ENCODE measurements around the gene JARID2.

Gene JARID2

GRCh38 chr6:15509335-15509933, 263.6 kb downstream of the JARID2 start:
- DNase-seq (ENCODE audit: low read depth), result no peak

- no peak for DNase-seq (ENCODE audit: low read depth)
Observed at GRCh38 chr6:15510121-15510520, 264.3 kb downstream of the JARID2 start.

GRCh38 chr6:15510536-15511247, 264.8 kb downstream of the JARID2 start:
- no peak for DNase-seq (ENCODE audit: low read depth)

GRCh38 chr6:15511248-15512125, 265.6 kb downstream of the JARID2 start:
- no peak for DNase-seq (ENCODE audit: low read depth)

- DNase-seq (ENCODE audit: low read depth), result no peak
Observed at GRCh38 chr6:15512126-15512525, 266.3 kb downstream of the JARID2 start.

GRCh38 chr6:15512721-15513120, 266.9 kb downstream of the JARID2 start:
- no peak for DNase-seq (ENCODE audit: low read depth)

- no peak for DNase-seq (ENCODE audit: low read depth)
Observed at GRCh38 chr6:15513131-15513771, 267.4 kb downstream of the JARID2 start.

- DNase-seq (ENCODE audit: low read depth), result no peak
Observed at GRCh38 chr6:15513801-15514711, 268.2 kb downstream of the JARID2 start.

GRCh38 chr6:15515226-15515625, 269.4 kb downstream of the JARID2 start:
- no peak for DNase-seq (ENCODE audit: low read depth)

- DNase-seq (ENCODE audit: low read depth), result no peak
Observed at GRCh38 chr6:15515660-15516375, 269.9 kb downstream of the JARID2 start.

- no peak for DNase-seq (ENCODE audit: low read depth)
Observed at GRCh38 chr6:15516378-15516777, 270.5 kb downstream of the JARID2 start.

GRCh38 chr6:15516923-15517560, 271.2 kb downstream of the JARID2 start:
- DNase-seq (ENCODE audit: low read depth), result no peak

- no peak for DNase-seq (ENCODE audit: low read depth)
Observed at GRCh38 chr6:15517600-15517999, 271.7 kb downstream of the JARID2 start.

GRCh38 chr6:15518057-15518456, 272.2 kb downstream of the JARID2 start:
- DNase-seq (ENCODE audit: low read depth), result no peak

- no peak for DNase-seq (ENCODE audit: low read depth)
Observed at GRCh38 chr6:15518878-15519277, 273.0 kb downstream of the JARID2 start.

- DNase-seq (ENCODE audit: low read depth), result no peak
Observed at GRCh38 chr6:15519681-15520080, 273.8 kb downstream of the JARID2 start.

- DNase-seq (ENCODE audit: low read depth), result no peak
Observed at GRCh38 chr6:15520626-15521203, 274.8 kb downstream of the JARID2 start.

- DNase-seq (ENCODE audit: low read depth), result no peak
Observed at GRCh38 chr6:15521582-15521981, 275.7 kb downstream of the JARID2 start.

GRCh38 chr6:15522026-15522425, 276.2 kb downstream of the JARID2 start:
- no peak for DNase-seq (ENCODE audit: low read depth)

- no peak for DNase-seq (ENCODE audit: low read depth)
Observed at GRCh38 chr6:15522427-15522826, 276.6 kb downstream of the JARID2 start.

Measured in activated T-helper 1 cell treated with Interleukin-2 at 50 U/mL for 16 hours (primary cell).